NCI-H748 (cell line): ENCODE results near the gene MTARC2.
A peak's percentile ranks its signal among the peaks of the same experiment; 100 is the strongest.
"Not testable (repeated sequence)": the region's sequence is repeated elsewhere in the genome, so short reads cannot be mapped to it uniquely, and the experiment has no call there.

Experiments used
- DNase-seq: peaks from one replicate; lab custom pipeline; 2025; ENCODE audit not compliant: unreplicated experiment; lab: John Stamatoyannopoulos, UW

Gene MTARC2

GRCh38 chr1:220748089-220748934 lies at the start of gene MTARC2:
TSS of gene MTARC2 (plus strand) at chr1:220748322. CDS start at chr1:220748532, 210 bp downstream.
- DNase-seq: peak; percentile 83

- DNase-seq: no peak
Observed at GRCh38 chr1:220698607-220699016, 49.5 kb upstream of the MTARC2 start.

- DNase-seq: no peak
Observed at GRCh38 chr1:220699044-220699443, 49.1 kb upstream of the MTARC2 start.

GRCh38 chr1:220700556-220701179 lies 47.5 kb upstream of the MTARC2 start:
- no peak for DNase-seq

GRCh38 chr1:220701974-220702373 lies 46.1 kb upstream of the MTARC2 start:
- DNase-seq: no peak

- DNase-seq: no peak
Observed at GRCh38 chr1:220702733-220703270, 45.3 kb upstream of the MTARC2 start.

- no peak for DNase-seq
Observed at GRCh38 chr1:220703305-220703704, 44.8 kb upstream of the MTARC2 start.

GRCh38 chr1:220705782-220706181 lies 42.3 kb upstream of the MTARC2 start:
- DNase-seq: no peak

GRCh38 chr1:220706480-220706879 lies 41.6 kb upstream of the MTARC2 start:
- no peak for DNase-seq

GRCh38 chr1:220707160-220707559 lies 41.0 kb upstream of the MTARC2 start:
- DNase-seq: no peak

GRCh38 chr1:220708244-220708643 lies 39.9 kb upstream of the MTARC2 start:
- no peak for DNase-seq

- no peak for DNase-seq
Observed at GRCh38 chr1:220708936-220709801, 39.0 kb upstream of the MTARC2 start.

GRCh38 chr1:220710333-220710732 lies 37.8 kb upstream of the MTARC2 start:
- DNase-seq: no peak

GRCh38 chr1:220711056-220711809 lies 36.9 kb upstream of the MTARC2 start:
- DNase-seq: no peak

- not testable (repeated sequence) for DNase-seq
Observed at GRCh38 chr1:220715986-220716385, 32.1 kb upstream of the MTARC2 start.

GRCh38 chr1:220717800-220718640 lies 30.1 kb upstream of the MTARC2 start:
- DNase-seq: no peak

- not testable (repeated sequence) for DNase-seq
Observed at GRCh38 chr1:220721266-220721665, 26.9 kb upstream of the MTARC2 start.

GRCh38 chr1:220726634-220727033 lies 21.5 kb upstream of the MTARC2 start:
- DNase-seq: no peak

- no peak for DNase-seq
Observed at GRCh38 chr1:220727519-220727918, 20.6 kb upstream of the MTARC2 start.

- no peak for DNase-seq
Observed at GRCh38 chr1:220730486-220730885, 17.6 kb upstream of the MTARC2 start.
